ENCODE measurements around the gene CALD1. TPM values are rescaled to one million over a fixed set of nuclear protein-coding genes. Genes with fewer than 3 reads are reported as not detected.

Gene CALD1
- polyA plus RNA-seq, 1 donor from 2014 or later: 8.0 TPM

DNA sequence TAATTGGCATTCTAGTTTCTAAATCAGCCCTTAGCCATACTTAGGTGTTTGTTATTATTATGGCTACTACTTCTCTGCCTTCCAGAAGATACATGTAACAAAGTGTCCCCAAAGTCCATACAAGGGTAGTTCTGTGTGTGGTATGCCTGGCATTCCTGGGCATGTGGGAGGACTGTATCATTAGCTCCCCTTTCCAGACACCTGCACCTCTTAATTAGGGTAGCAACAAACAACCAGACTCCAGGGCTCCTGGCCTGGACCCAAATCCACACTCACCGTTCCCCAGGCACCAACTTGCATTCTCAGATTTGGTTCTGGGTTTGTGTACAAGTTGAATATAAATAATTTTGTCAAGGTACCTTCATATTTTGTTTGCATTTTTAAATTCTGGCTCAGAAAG is 15.5 kb upstream of the CALD1 start:
- Histone ChIP-seq H3K9me3 (ENCODE audit: low read length) (no peaks in the 10 kb centered on the region), H3K9ac (ENCODE audit: low read length) (no peak overlapping the region), H4K20me1 (ENCODE audit: insufficient read depth) (no peaks in the 10 kb centered on the region), H3K27ac (ENCODE audit: low read length) (no peak overlapping the region), H3K79me2 (replicated peaks; ENCODE audit: insufficient read depth, low read length) (no peaks in the 10 kb centered on the region), H3K27me3 (ENCODE audit: insufficient read depth, low read depth, low read length) (no peaks in the 10 kb centered on the region), H3F3A (ENCODE audit: insufficient read depth, low read length, poor library complexity, severe bottlenecking) (no peaks in the 10 kb centered on the region), H3K4me2 (ENCODE audit: low read length) (no peak overlapping the region), H3K4me3 (ENCODE audit: low read length) (no peak overlapping the region), H3K36me3 (ENCODE audit: insufficient read depth, low read length) (no peaks in the 10 kb centered on the region), H2AFZ (ENCODE audit: low read depth, low read length) (no peak overlapping the region), H3K9me2 (ENCODE audit: insufficient read depth, low read length) (no peaks in the 10 kb centered on the region)
- TF ChIP-seq SMC3 (conservative IDR thresholded peaks at IDR 0.05; ENCODE audit: poor library complexity): no peak
- TF ChIP-seq MXI1 (conservative IDR thresholded peaks at IDR 0.05; ENCODE audit: poor library complexity, severe bottlenecking): no peak
- TF ChIP-seq EP300 (conservative IDR thresholded peaks at IDR 0.05; ENCODE audit: poor library complexity, severe bottlenecking): no peak
- no peak for TF ChIP-seq POLR2AphosphoS5 (IDR thresholded peaks at IDR 0.05)
- TF ChIP-seq, protein P1, sequence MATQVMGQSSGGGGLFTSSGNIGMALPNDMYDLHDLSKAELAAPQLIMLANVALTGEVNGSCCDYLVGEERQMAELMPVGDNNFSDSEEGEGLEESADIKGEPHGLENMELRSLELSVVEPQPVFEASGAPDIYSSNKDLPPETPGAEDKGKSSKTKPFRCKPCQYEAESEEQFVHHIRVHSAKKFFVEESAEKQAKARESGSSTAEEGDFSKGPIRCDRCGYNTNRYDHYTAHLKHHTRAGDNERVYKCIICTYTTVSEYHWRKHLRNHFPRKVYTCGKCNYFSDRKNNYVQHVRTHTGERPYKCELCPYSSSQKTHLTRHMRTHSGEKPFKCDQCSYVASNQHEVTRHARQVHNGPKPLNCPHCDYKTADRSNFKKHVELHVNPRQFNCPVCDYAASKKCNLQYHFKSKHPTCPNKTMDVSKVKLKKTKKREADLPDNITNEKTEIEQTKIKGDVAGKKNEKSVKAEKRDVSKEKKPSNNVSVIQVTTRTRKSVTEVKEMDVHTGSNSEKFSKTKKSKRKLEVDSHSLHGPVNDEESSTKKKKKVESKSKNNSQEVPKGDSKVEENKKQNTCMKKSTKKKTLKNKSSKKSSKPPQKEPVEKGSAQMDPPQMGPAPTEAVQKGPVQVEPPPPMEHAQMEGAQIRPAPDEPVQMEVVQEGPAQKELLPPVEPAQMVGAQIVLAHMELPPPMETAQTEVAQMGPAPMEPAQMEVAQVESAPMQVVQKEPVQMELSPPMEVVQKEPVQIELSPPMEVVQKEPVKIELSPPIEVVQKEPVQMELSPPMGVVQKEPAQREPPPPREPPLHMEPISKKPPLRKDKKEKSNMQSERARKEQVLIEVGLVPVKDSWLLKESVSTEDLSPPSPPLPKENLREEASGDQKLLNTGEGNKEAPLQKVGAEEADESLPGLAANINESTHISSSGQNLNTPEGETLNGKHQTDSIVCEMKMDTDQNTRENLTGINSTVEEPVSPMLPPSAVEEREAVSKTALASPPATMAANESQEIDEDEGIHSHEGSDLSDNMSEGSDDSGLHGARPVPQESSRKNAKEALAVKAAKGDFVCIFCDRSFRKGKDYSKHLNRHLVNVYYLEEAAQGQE (IDR thresholded peaks at IDR 0.05; ENCODE audit: borderline replicate concordance): no peak
- TF ChIP-seq TAF1 (IDR thresholded peaks at IDR 0.05; ENCODE audit: low read depth): no peak
- TF ChIP-seq EZH2 (IDR thresholded peaks at IDR 0.05; ENCODE audit: borderline replicate concordance, insufficient read depth, low read length, poor library complexity, severe bottlenecking): no peak
- no peak for TF ChIP-seq RAD21 (conservative IDR thresholded peaks at IDR 0.05)

DNA sequence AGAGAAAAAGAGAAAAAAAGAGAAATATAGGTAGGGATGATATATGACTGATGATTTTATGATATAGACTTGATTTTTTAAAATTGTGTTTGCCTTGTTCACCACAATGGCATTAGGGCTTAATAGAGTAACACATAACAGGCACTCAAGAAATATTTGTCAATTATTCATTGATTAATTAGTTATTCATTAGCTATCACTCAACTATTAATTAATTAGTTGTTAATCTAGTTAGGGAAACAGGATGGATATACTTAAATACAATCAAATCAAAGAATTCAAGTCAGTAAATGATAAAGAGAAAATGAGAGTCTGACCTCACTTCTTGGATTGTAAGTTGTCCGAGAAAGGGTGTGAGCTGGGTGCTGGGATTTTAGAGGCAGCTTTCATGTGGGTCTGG is 15.1 kb upstream of the CALD1 start:
- no peak overlapping the region for H3K27ac ChIP-seq (ENCODE audit: low read length)
- H3K4me2 ChIP-seq (ENCODE audit: low read length): no peak overlapping the region
- H3K27me3 ChIP-seq (ENCODE audit: insufficient read depth, low read depth, low read length): no peaks in the 10 kb centered on the region
- H3K9me3 ChIP-seq (ENCODE audit: low read length): no peaks in the 10 kb centered on the region
- H4K20me1 ChIP-seq (ENCODE audit: insufficient read depth): no peaks in the 10 kb centered on the region
- TF ChIP-seq POLR2AphosphoS5 (IDR thresholded peaks at IDR 0.05) (no peak), RAD21 (conservative IDR thresholded peaks at IDR 0.05) (no peak), SMC3 (conservative IDR thresholded peaks at IDR 0.05; ENCODE audit: poor library complexity) (no peak), EZH2 (IDR thresholded peaks at IDR 0.05; ENCODE audit: borderline replicate concordance, insufficient read depth, low read length, poor library complexity, severe bottlenecking) (no peak), TAF1 (IDR thresholded peaks at IDR 0.05; ENCODE audit: low read depth) (no peak), EP300 (conservative IDR thresholded peaks at IDR 0.05; ENCODE audit: poor library complexity, severe bottlenecking) (no peak), MXI1 (conservative IDR thresholded peaks at IDR 0.05; ENCODE audit: poor library complexity, severe bottlenecking) (no peak)
- TF ChIP-seq, protein P2, sequence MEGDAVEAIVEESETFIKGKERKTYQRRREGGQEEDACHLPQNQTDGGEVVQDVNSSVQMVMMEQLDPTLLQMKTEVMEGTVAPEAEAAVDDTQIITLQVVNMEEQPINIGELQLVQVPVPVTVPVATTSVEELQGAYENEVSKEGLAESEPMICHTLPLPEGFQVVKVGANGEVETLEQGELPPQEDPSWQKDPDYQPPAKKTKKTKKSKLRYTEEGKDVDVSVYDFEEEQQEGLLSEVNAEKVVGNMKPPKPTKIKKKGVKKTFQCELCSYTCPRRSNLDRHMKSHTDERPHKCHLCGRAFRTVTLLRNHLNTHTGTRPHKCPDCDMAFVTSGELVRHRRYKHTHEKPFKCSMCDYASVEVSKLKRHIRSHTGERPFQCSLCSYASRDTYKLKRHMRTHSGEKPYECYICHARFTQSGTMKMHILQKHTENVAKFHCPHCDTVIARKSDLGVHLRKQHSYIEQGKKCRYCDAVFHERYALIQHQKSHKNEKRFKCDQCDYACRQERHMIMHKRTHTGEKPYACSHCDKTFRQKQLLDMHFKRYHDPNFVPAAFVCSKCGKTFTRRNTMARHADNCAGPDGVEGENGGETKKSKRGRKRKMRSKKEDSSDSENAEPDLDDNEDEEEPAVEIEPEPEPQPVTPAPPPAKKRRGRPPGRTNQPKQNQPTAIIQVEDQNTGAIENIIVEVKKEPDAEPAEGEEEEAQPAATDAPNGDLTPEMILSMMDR (IDR thresholded peaks at IDR 0.05; ENCODE audit: poor library complexity, severe bottlenecking): no peak
- TF ChIP-seq, protein P1 (IDR thresholded peaks at IDR 0.05; ENCODE audit: borderline replicate concordance): no peak
- no peaks in the 10 kb centered on the region for H3K36me3 ChIP-seq (ENCODE audit: insufficient read depth, low read length)
- H3F3A ChIP-seq (ENCODE audit: insufficient read depth, low read length, poor library complexity, severe bottlenecking): no peaks in the 10 kb centered on the region
- no peaks in the 10 kb centered on the region for H3K79me2 ChIP-seq (replicated peaks; ENCODE audit: insufficient read depth, low read length)
- no peak overlapping the region for H3K4me3 ChIP-seq (ENCODE audit: low read length)
- no peak overlapping the region for H2AFZ ChIP-seq (ENCODE audit: low read depth, low read length)
- H3K9me2 ChIP-seq (ENCODE audit: insufficient read depth, low read length): no peaks in the 10 kb centered on the region
- no peak overlapping the region for H3K9ac ChIP-seq (ENCODE audit: low read length)
